Vagina (tissue), 2 donors: ENCODE measurements around the gene PKD1.

ENCODE experiments used
- POLR2A ChIP-seq, 2 donors: fragments of 450-650 bp; IDR thresholded peaks; one replicate each; pipeline ENCODE4 v1.6.1; 2017; ENCODE audit warnings: antibody characterized with exemption in 2 of 2, mild to moderate bottlenecking in 2 of 2, moderate library complexity in 2 of 2
- POLR2AphosphoS5 ChIP-seq, 2 donors: sonication (generic); formaldehyde crosslinking; IDR thresholded peaks; one replicate each; pipeline ENCODE4 v1.9.0; 2017; ENCODE audit warnings: antibody characterized with exemption in 2 of 2, mild to moderate bottlenecking in 2 of 2, low read depth in 1 of 2; ENCODE audit not compliant: insufficient read depth in 1 of 2
- TF ChIP-seq, protein P1 (sequence below), 3 experiments: fragments of 450-650 bp in 2 of 3; fragments of 200-600 bp in 1 of 3; sonication (generic) in 1 of 3; IDR thresholded peaks; one replicate each; pipeline ENCODE4 v1.5.1; 2017 to 2019; ENCODE audit warnings: antibody characterized with exemption in 3 of 3, mild to moderate bottlenecking in 2 of 3, moderate library complexity in 2 of 3

DNA sequence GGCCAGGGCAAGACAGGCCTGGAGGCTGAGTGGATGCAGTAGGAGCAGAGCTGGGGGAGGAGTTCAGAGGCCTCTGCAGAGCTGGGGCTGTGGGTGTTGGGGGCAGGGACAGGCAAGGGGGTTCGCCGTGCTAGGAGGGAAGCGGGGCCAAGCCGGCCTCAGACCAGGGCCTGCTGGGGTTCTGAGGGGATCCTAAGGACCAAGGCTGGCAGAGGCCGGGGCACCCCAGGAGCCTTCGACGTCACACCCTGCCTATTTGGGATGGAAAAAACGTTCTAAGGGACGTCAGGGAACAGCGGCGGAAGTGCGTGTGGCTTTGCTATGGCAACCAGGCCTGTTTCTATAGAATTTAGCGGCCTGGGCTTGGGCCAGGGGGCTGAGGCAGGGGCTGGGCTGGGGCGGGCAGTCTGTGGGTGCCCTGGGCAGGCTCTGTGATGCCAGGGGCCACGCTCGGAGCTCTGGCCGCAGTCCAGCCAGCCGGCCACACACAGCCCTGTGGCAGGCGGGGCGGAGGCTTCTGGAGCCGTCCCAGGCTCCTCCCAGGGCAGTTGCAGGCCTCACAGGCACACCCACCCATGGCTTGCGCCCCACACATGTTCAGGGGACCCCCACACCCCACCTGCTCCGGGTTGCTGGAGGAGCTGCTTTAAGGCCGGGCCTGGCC, 23.6 kb upstream of the PKD1 start:
- TF ChIP-seq, protein P1, sequence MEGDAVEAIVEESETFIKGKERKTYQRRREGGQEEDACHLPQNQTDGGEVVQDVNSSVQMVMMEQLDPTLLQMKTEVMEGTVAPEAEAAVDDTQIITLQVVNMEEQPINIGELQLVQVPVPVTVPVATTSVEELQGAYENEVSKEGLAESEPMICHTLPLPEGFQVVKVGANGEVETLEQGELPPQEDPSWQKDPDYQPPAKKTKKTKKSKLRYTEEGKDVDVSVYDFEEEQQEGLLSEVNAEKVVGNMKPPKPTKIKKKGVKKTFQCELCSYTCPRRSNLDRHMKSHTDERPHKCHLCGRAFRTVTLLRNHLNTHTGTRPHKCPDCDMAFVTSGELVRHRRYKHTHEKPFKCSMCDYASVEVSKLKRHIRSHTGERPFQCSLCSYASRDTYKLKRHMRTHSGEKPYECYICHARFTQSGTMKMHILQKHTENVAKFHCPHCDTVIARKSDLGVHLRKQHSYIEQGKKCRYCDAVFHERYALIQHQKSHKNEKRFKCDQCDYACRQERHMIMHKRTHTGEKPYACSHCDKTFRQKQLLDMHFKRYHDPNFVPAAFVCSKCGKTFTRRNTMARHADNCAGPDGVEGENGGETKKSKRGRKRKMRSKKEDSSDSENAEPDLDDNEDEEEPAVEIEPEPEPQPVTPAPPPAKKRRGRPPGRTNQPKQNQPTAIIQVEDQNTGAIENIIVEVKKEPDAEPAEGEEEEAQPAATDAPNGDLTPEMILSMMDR (IDR thresholded peaks at IDR 0.05): no peak
- TF ChIP-seq POLR2A (IDR thresholded peaks at IDR 0.05) (peak in 1 of 2 donors; percentile 4), POLR2AphosphoS5 (IDR thresholded peaks at IDR 0.05; ENCODE audit: insufficient read depth in 1 of 2, low read depth in 1 of 2) (peak in 1 of 2 donors; percentile 54)
